ENCODE measurements around the gene SETD4.
A peak's percentile ranks its signal among the peaks of the same experiment; 100 is the strongest.

SETD4 gene

GRCh38 chr21:36073181-36073580 is 12.9 kb upstream of the SETD4 start:
- TF ChIP-seq CTCF (IDR thresholded peaks at IDR 0.05; ENCODE audit: borderline replicate concordance, control extremely low read depth, extremely low read depth, insufficient read depth, missing control alignments): no peak
- DNase-seq (ENCODE audit: low spot score): no peak
- in situ Hi-C loops (cut with MboI; ENCODE audit: low sequenced_read_pairs, unreplicated experiment): no loop called here

DNA sequence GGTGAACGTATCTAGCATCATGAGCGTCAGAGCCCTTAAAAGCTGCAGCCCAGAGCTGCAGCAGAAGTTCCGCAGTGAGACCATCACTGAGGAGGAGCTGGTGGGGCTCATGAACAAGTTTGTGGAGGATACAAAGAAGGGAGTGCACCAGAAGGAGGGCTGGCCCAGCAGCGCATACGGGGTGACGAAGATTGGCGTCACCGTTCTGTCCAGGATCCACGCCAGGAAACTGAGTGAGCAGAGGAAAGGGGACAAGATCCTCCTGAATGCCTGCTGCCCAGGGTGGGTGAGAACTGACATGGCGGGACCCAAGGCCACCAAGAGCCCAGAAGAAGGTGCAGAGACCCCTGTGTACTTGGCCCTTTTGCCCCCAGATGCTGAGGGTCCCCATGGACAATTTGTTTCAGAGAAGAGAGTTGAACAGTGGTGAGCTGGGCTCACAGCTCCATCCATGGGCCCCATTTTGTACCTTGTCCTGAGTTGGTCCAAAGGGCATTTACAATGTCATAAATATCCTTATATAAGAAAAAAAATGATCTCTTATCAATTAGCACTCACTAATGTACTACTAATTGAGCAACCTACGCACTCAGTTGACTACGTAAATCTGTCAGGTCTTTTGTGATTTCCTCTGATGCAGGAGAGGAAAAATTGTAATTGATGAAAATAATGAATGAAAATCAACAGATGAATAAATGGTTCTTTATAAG is 12.3 kb upstream of the SETD4 start:
- in situ Hi-C loops (cut with MboI; ENCODE audit: low sequenced_read_pairs, unreplicated experiment): no loop called here
- DNase-seq (ENCODE audit: low spot score): no peak

DNA sequence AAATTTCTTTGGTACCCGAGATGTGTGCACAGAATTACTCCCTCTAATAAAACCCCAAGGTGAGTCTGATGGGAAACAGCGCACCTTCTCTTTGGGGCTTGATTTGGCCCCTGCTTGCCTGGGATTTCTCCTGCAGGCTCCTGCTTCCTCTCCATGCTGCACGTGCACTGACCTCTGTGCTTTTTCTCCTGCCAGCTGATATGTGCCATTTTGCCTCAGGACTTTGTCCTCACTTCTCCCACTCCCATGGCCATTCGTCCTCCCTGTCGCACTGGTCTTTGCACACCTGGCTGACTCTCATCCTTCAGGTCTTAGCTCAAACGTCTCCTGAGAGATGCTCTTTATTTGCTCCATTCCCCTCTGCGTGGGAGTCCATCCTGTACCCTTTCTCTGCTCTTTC is 10.7 kb upstream of the SETD4 start:
- TF ChIP-seq CTCF (IDR thresholded peaks at IDR 0.05; ENCODE audit: borderline replicate concordance, control extremely low read depth, extremely low read depth, insufficient read depth, missing control alignments): no peak
- in situ Hi-C loops (cut with MboI; ENCODE audit: low sequenced_read_pairs, unreplicated experiment): no loop called here
- DNase-seq (ENCODE audit: low spot score): no peak

More for the DNA sequence above, 12.3 kb upstream of the SETD4 start:
- no peak for TF ChIP-seq CTCF (IDR thresholded peaks at IDR 0.05; ENCODE audit: borderline replicate concordance, control extremely low read depth, extremely low read depth, insufficient read depth, missing control alignments)

DNA sequence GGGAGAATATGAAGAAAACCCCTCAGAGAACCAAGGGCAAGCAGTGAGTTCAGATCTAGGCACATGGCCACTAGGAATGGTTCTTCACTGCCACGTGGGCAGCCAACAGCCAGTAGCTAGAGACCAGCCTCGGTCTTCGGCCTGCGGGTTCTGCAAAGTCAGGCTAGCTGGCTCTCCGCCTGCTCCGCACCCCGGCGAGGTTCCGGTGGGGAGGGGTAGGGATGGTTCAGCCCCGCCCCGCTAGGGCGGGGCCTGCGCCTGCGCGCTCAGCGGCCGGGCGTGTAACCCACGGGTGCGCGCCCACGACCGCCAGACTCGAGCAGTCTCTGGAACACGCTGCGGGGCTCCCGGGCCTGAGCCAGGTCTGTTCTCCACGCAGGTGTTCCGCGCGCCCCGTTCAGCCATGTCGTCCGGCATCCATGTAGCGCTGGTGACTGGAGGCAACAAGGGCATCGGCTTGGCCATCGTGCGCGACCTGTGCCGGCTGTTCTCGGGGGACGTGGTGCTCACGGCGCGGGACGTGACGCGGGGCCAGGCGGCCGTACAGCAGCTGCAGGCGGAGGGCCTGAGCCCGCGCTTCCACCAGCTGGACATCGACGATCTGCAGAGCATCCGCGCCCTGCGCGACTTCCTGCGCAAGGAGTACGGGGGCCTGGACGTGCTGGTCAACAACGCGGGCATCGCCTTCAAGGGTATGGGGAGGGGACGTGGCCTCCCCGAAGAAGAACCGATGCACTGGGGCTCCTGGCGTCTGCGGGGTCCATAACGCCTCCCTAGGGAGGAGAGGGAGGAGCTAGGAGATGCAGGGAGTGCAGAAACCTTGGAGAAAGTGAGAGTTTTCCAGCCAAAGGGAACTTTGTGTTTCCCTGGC is 9.6 kb upstream of the SETD4 start, which contains the start of gene CBR1:
Gene CBR1 (plus strand): TSS at position 312 of the 871 bp plus-strand sequence. CDS start 92 bp downstream, at position 404.
- peak; percentile 90 for DNase-seq (ENCODE audit: low spot score)
- in situ Hi-C loops (cut with MboI; ENCODE audit: low sequenced_read_pairs, unreplicated experiment): no loop called here

DNA sequence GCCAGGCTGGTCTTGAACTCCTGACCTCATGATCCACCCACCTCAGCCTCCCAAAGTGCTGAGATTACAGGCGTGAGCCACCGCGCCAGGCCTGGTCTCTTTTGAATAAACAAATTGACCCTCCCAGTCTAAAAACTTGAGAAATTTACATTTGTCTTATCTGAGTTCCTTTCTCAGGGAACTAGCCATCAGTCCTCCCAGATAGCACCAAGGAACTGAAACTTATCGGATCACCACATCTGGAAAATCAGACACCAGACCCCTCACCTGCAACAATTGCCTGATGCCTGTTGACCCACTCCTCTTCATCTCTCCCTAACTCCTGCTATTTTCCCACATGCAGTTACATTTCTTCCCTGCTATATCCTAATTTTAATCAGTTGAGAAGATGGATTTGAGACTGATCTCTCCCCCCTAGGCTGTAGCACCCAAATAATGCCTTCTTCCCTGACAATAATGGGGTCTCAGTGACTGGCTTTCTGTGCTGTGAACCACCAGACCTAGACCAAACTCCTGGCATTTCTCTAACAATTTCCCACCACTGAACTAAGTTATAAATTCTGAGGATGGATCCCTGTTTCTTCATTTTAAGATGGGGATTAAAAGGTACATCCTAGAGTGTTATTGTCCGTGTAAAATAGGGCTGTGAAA is 8.5 kb upstream of the SETD4 start:
- in situ Hi-C loops (cut with MboI; ENCODE audit: low sequenced_read_pairs, unreplicated experiment): no loop called here
- no peak for TF ChIP-seq CTCF (IDR thresholded peaks at IDR 0.05; ENCODE audit: borderline replicate concordance, control extremely low read depth, extremely low read depth, insufficient read depth, missing control alignments)
- DNase-seq (ENCODE audit: low spot score): no peak

More for the DNA sequence above, 9.6 kb upstream of the SETD4 start, which contains the start of gene CBR1:
- TF ChIP-seq CTCF (IDR thresholded peaks at IDR 0.05; ENCODE audit: borderline replicate concordance, control extremely low read depth, extremely low read depth, insufficient read depth, missing control alignments): no peak

GRCh38 chr21:36065497-36066036 is 5.2 kb upstream of the SETD4 start:
- in situ Hi-C loops (cut with MboI; ENCODE audit: low sequenced_read_pairs, unreplicated experiment): no loop called here
- no peak for DNase-seq (ENCODE audit: low spot score)
- no peak for TF ChIP-seq CTCF (IDR thresholded peaks at IDR 0.05; ENCODE audit: borderline replicate concordance, control extremely low read depth, extremely low read depth, insufficient read depth, missing control alignments)
